Myocyte (in vitro differentiated cells): ENCODE data around the gene PCDHB2. TPM values are rescaled to one million over a fixed set of nuclear protein-coding genes. Genes with fewer than 3 reads are reported as not detected.
A peak's percentile ranks its signal among the peaks of the same experiment; 100 is the strongest.
"Not testable (repeated sequence)": the region's sequence is repeated elsewhere in the genome, so short reads cannot be mapped to it uniquely, and the experiment has no call there.

Experiments used
- DNase-seq: peaks from one replicate; pipeline ENCODE4 v3.0.0-alpha.2; 2012; ENCODE audit warnings: low read depth
- polyA plus RNA-seq: library from polyadenylated mRNA; unstranded; fragments of >200 nt; gene quantifications from one replicate; pipeline ENCODE4 v1.2.1, GENCODE V29; 2012; ENCODE audit warnings: missing spikeins
- total RNA-seq: library from RNA; depleted of rRNA; stranded (reverse); fragments of >200 nt; gene quantifications from 2 replicates; pipeline ENCODE4 v1.2.3, GENCODE V29; 2014

PCDHB2 gene
- total RNA-seq = 20.3 and 21.5 TPM in 2 replicates
- polyA plus RNA-seq = 21.2 TPM

DNA sequence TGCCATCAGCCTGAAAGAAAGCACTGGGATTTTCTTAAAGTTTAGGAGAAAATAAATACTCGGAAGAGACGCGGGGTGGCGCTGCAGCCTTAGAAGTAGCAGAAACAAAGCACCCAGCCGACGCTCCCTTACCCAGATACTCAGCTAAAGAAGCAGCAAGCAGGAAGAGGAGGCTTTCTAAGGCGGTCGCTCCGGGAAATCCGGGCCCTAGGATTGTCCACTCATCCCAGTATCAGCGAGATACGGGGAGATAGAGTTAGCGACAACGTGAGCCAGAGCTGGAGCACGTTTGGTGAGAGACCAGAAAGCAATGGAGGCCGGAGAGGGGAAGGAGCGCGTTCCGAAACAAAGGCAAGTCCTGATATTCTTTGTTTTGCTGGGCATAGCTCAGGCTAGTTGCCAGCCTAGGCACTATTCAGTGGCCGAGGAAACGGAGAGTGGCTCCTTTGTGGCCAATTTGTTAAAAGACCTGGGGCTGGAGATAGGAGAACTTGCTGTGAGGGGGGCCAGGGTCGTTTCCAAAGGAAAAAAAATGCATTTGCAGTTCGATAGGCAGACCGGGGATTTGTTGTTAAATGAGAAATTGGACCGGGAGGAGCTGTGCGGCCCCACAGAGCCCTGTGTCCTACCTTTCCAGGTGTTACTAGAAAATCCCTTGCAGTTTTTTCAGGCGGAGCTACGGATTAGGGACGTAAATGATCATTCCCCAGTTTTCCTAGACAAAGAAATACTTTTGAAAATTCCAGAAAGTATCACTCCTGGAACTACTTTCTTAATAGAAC is at the start of gene PCDHB2:
Gene PCDHB2 (plus strand): TSS at position 135 of the 782 bp plus-strand sequence. CDS start 176 bp downstream, at position 311.
- peak; percentile 85 for DNase-seq

GRCh38 chr5:141050622-141051520 is 43.5 kb upstream of the PCDHB2 start, which contains the start of gene PCDHB1:
TSS of gene PCDHB1 (plus strand) at chr5:141051374. CDS start at chr5:141051471, 97 bp downstream.
- peak; percentile 29 for DNase-seq

DNA sequence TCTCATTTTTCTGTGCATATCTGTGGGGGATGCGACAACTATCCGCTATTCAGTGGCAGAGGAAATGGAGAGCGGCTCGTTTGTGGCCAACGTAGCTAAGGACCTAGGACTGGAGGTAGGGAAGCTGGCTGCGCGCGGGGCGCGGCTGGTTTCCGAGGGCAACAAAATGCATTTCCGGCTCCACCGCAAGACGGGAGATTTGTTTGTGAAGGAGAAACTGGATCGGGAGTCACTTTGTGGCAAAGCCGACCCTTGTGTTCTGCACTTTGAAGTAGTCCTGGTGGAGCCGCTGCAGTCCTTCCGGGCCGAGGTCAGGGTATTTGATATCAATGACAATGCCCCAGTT is 42.9 kb upstream of the PCDHB2 start:
- DNase-seq = no peak

GRCh38 chr5:141077826-141078225 is 16.6 kb upstream of the PCDHB2 start:
- DNase-seq = no peak

GRCh38 chr5:141082228-141082627 is 12.2 kb upstream of the PCDHB2 start:
- DNase-seq = no peak

- DNase-seq = peak; percentile 74
Measured at GRCh38 chr5:141084487-141084989, 9.9 kb upstream of the PCDHB2 start.

DNA sequence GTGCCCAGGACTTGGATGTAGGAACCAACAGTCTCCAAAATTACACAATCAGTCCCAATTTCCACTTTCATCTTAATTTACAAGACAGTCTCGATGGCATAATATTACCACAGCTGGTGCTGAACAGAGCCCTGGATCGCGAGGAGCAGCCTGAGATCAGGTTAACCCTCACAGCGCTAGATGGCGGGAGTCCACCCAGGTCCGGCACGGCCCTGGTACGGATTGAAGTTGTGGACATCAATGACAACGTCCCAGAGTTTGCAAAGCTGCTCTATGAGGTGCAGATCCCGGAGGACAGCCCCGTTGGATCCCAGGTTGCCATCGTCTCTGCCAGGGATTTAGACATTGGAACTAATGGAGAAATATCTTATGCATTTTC is 837 bp downstream of the PCDHB2 start:
- peak; percentile 3 for DNase-seq

DNA sequence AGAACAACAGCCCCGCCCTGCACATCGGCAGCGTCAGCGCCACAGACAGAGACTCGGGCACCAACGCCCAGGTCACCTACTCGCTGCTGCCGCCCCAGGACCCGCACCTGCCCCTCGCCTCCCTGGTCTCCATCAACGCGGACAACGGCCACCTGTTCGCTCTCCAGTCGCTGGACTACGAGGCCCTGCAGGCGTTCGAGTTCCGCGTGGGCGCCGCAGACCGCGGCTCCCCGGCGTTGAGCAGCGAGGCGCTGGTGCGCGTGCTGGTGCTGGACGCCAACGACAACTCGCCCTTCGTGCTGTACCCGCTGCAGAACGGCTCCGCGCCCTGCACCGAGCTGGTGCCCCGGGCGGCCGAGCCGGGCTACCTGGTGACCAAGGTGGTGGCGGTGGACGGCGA is 1.8 kb downstream of the PCDHB2 start:
- not testable (repeated sequence) for DNase-seq

DNA sequence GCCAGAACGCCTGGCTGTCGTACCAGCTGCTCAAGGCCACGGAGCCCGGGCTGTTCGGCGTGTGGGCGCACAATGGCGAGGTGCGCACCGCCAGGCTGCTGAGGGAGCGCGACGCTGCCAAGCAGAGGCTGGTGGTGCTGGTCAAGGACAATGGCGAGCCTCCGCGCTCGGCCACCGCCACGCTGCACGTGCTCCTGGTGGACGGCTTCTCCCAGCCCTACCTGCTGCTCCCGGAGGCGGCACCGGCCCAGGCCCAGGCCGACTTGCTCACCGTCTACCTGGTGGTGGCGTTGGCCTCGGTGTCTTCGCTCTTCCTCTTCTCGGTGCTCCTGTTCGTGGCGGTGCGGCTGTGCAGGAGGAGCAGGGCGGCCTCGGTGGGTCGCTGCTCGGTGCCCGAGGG is 2.2 kb downstream of the PCDHB2 start:
- DNase-seq = not testable (repeated sequence)

DNA sequence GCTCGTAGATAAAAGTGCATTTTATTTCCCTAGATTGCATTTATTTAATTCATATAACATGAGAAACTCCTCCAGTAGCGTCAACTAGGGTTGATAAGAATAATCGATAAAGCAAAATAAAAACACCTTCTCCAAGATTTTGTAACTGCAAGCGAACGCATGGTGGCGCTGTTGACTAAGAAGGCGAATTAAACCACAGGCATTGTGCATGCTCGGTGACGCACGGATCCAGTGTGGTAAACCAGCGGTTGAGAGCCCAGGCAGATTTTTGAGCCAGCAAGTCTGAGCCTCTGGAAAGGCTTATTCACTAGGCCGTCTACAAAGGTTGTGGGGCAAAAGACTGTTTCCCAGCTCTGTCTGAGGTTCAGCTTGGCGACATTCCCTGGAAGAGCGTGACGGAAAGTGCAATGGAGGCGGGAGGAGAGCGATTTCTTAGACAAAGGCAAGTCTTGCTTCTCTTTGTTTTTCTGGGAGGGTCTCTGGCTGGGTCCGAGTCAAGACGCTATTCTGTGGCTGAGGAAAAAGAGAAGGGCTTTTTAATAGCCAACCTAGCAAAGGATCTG is 5.9 kb downstream of the PCDHB2 start, which contains the start of gene PCDHB3:
Gene PCDHB3 (plus strand): TSS at position 231 of the 563 bp plus-strand sequence. CDS start 177 bp downstream, at position 408.
- peak; percentile 77 for DNase-seq

GRCh38 chr5:141101059-141101458 is 6.6 kb downstream of the PCDHB2 start:
- no peak for DNase-seq

- DNase-seq = not testable (repeated sequence)
Measured at GRCh38 chr5:141102070-141102469, 7.7 kb downstream of the PCDHB2 start.

GRCh38 chr5:141102471-141102870 is 8.1 kb downstream of the PCDHB2 start:
- DNase-seq = not testable (repeated sequence)

- DNase-seq = no peak
Measured at GRCh38 chr5:141105350-141105749, 10.9 kb downstream of the PCDHB2 start.

DNA sequence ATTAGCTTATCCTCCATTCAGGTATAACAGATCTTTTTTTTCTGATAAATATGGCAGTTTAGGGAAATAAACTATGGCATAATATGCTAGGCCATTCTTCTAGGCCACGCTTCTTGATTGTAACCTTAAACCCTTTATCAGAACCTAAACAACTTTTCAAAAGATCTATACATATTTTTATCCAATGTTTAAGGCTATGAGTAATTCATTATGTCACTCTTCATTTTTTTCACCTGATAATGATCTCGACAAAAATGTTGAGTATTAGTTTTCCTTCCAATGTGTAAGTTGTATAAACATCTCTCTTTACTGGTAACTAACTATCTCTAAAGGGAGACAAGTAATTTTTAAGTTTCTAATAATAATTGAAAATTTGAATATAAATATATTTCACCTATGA is 24.8 kb downstream of the PCDHB2 start:
- DNase-seq = no peak

DNA sequence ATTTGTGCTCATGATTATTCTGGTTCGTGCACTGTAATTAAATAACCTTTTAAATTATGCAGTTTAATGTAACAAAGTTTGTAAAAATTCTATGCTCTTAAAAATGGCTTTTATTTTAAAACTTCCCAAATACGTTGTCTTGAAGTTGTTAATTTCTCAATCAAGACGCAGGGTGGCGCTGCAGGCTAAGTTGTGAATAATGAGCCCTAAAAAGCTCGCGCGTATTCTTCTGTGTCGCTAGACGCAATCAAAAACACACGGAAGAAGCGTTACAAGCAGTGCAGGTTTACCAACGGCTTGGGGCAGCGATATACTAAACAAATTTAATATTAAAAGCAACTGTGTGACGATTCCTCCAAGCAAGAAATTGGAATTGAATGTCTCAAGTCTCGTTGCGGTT is 27.1 kb downstream of the PCDHB2 start, which contains the start of gene PCDHB4:
Gene PCDHB4 (plus strand): TSS at position 256 of the 400 bp plus-strand sequence. CDS start 181 bp downstream, outside the sequence.
- peak; percentile 76 for DNase-seq

DNA sequence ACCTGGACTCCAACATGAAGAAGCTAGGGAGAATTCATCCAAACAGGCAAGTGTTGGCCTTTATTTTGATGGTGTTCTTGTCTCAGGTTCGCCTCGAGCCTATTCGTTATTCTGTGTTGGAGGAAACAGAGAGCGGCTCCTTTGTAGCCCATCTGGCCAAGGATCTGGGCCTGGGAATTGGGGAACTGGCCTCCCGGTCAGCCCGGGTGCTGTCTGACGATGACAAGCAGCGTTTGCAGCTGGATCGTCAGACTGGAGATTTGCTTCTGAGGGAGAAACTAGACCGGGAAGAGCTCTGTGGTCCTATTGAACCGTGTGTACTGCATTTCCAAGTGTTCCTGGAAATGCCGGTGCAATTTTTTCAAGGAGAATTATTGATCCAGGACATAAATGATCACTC is 27.6 kb downstream of the PCDHB2 start:
- DNase-seq = no peak

DNA sequence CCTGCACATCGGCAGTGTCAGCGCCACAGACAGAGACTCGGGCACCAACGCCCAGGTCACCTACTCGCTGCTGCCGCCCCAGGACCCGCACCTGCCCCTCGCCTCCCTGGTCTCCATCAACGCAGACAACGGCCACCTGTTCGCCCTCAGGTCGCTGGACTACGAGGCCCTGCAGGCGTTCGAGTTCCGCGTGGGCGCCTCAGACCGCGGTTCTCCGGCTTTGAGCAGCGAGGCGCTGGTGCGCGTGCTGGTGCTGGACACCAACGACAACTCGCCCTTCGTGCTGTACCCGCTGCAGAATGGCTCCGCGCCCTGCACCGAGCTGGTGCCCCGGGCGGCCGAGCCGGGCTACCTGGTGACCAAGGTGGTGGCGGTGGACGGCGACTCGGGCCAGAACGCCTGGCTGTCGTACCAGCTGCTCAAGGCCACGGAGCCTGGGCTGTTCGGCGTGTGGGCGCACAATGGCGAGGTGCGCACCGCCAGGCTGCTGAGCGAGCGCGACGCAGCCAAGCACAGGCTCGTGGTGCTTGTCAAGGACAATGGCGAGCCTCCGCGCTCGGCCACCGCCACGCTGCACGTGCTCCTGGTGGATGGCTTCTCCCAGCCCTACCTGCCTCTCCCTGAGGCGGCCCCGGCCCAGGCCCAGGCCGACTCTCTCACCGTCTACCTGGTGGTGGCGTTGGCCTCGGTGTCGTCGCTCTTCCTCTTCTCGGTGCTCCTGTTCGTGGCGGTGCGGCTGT is 29.2 kb downstream of the PCDHB2 start:
- not testable (repeated sequence) for DNase-seq

DNA sequence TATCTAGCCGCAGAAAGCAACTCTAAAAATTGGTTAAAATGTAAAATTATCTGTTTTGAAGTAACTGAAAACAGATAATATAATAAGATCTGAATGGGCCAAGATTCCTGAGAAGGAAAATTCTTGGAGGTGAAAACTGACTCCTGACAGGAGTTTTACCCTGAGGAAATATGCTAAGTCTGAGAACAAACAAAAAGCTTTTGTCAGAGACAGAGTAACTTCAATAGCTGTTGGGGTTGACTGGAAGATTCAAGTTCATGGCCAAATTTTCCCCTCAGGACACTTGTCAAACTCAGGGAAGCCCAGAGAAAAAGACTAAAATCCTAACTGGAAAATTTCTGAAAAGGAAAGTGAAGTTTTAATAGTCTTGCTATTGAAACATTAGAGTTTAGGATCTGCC is 32.9 kb downstream of the PCDHB2 start:
- no peak for DNase-seq

GRCh38 chr5:141135030-141135717 is 40.8 kb downstream of the PCDHB2 start, which contains the start of gene PCDHB5:
TSS of gene PCDHB5 (plus strand) at chr5:141135206. CDS start at chr5:141135435, 229 bp downstream.
- DNase-seq = no peak
